A549 treated with AZD2906 at 1 μM for 4 hours (cell line): ENCODE measurements around the gene SERTAD4. TPM values are rescaled to one million over a fixed set of nuclear protein-coding genes. Genes with fewer than 3 reads are reported as not detected.

Experiments used
- total RNA-seq: library from RNA; stranded (reverse); fragments of 200-300 nt; extraction: Qiagen RNA extraction; gene quantifications from 5 replicates; pipeline ENCODE4 v1.2.3, GENCODE V29; 2022

SERTAD4 gene
- 0.37 to 0.65 TPM (median 0.51 TPM) in 5 replicates for total RNA-seq

DNA sequence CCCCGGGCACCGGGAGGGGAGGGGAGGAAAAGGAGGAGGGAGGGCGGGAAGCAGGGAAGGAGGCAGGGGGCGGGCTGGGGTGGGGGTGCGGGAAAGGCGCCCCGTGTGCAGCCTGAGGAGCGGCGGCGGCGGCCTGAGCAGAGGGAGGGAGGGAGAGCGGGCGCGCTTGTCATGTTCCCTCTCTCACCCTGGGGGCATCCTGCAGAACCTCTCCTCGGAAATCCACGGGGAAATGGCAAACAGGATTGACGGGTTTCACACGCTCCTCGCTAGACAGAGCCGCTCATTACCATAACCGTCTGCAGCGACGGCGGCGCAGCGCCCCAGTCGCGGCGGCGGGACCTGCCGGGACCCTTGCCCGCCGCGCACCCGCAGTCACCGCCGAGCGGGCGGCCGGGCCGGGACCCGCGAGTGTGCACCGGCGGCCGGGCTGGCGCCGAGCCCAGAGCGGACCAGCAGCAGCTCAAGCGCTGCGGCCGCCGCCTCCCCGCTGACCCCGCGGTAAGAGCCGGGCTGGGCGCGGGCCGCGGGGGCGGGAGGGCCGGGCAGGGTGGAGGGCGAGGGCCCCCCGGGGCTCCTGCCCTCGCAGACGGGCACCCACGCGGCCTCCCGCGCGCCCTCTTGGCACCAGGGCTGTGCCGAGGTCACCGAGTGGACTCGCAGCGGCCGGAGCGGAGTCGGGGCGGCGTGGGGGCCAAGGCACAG lies at the start of gene SERTAD4:
SERTAD4 (plus strand) TSS at position 286 of the 705 bp plus-strand sequence. CDS start 5,165 bp downstream, outside the sequence.

Other genes with a start within 250 kb of the SERTAD4 start
- gene HHAT, start 96.1 kb downstream of the SERTAD4 start, total RNA-seq, result 1.5 to 1.9 TPM (median 1.7 TPM) in 5 replicates